H1 (cell line): ENCODE measurements around the gene AURKAIP1. TPM values are rescaled to one million over a fixed set of nuclear protein-coding genes. Genes with fewer than 3 reads are reported as not detected.

ENCODE experiments used
- CTCF ChIA-PET: fragments of 300-600 bp; sonication (Branson Sonifier 250); formaldehyde crosslinking; loops from one replicate; lab custom pipeline; 2021; ENCODE audit not compliant: partially characterized antibody; lab: Charles Lee
- POLR2A ChIA-PET: fragments of 300-600 bp; sonication (Branson Sonifier 250); formaldehyde crosslinking; loops from one replicate; lab custom pipeline; 2021; ENCODE audit warnings: inconsistent platforms; ENCODE audit not compliant: partially characterized antibody; lab: Charles Lee
- DNase-seq, 2 experiments: peaks; one replicate each; pipeline versions ENCODE4 v3.0.0 to v3.0.0-alpha.2; 2010 to 2022; ENCODE audit warnings: low spot score in 2 of 2, low read depth in 1 of 2, mixed read lengths in 1 of 2
- FAIRE-seq: peaks from 2 replicates; lab custom pipeline; 2011; peaks lifted over from hg19 to GRCh38; lab: Jason Lieb, UNC
- H2AFZ ChIP-seq: 2 replicates; pipeline ENCODE4 v1.8.1; 2012; ENCODE audit warnings: low read length, inconsistent platforms
- H2AK5ac ChIP-seq: 2 replicates; pipeline ENCODE4 v1.6.1; 2013; ENCODE audit warnings: low read depth, low read length
- H2BK120ac ChIP-seq: replicated peaks from 2 replicates; pipeline ENCODE3; 2013; ENCODE audit warnings: low read depth, low read length, inconsistent platforms
- H2BK12ac ChIP-seq: 2 replicates; pipeline ENCODE4 v1.6.1; 2013; ENCODE audit warnings: low read depth, low read length
- H2BK15ac ChIP-seq: 2 replicates; pipeline ENCODE4 v1.6.1; 2013; ENCODE audit warnings: low read length
- H2BK20ac ChIP-seq: 2 replicates; pipeline ENCODE4 v1.6.1; 2013; ENCODE audit warnings: low read length
- H2BK5ac ChIP-seq: 2 replicates; pipeline ENCODE4 v1.6.1; 2013; ENCODE audit warnings: low read depth, low read length
- H3K14ac ChIP-seq: 2 replicates; pipeline ENCODE4 v1.6.1; 2013; ENCODE audit warnings: inconsistent platforms; ENCODE audit not compliant: insufficient read length
- H3K18ac ChIP-seq: 2 replicates; pipeline ENCODE4 v1.6.1; 2013; ENCODE audit warnings: low read length; ENCODE audit errors: extremely low read depth
- H3K23ac ChIP-seq: 2 replicates; pipeline ENCODE4 v1.6.1; 2013; ENCODE audit warnings: inconsistent platforms; ENCODE audit not compliant: insufficient read length
- H3K23me2 ChIP-seq: 2 replicates; pipeline ENCODE4 v1.6.1; 2013; ENCODE audit warnings: low read depth, low read length
- H3K27ac ChIP-seq: 2 replicates; pipeline ENCODE4 v1.6.1; 2011; ENCODE audit warnings: low read depth, low read length, inconsistent platforms
- H3K27me3 ChIP-seq, 4 experiments: replicated peaks in 1 of 4; 1 replicate in 1 of 4; 2 replicates in 3 of 4; pipeline versions ENCODE4 v1.6.1 to v1.8.1; 2011 to 2013; ENCODE audit warnings: low read length in 3 of 4, mild to moderate bottlenecking in 3 of 4, inconsistent platforms in 2 of 4, mixed read lengths in 2 of 4, moderate library complexity in 1 of 4; ENCODE audit not compliant: control insufficient read depth in 3 of 4, insufficient read depth in 3 of 4; ENCODE audit errors: extremely low read depth in 1 of 4
- H3K36me3 ChIP-seq, 4 experiments: 2 replicates each; pipeline versions ENCODE4 v1.6.1 to v1.8.1; 2011 to 2013; ENCODE audit warnings: mild to moderate bottlenecking in 4 of 4, low read length in 3 of 4, moderate library complexity in 2 of 4, control low read depth in 1 of 4, inconsistent platforms in 1 of 4; ENCODE audit not compliant: insufficient read depth in 4 of 4, control insufficient read depth in 2 of 4
- H3K4ac ChIP-seq: replicated peaks from 2 replicates; pipeline ENCODE3; 2013; ENCODE audit warnings: low read length, low read depth, mixed read lengths, inconsistent platforms; ENCODE audit not compliant: insufficient read length
- H3K4me1 ChIP-seq, 4 experiments: replicated peaks in 1 of 4; 1 replicate in 1 of 4; 2 replicates in 3 of 4; pipeline versions ENCODE4 v1.6.1 to v1.8.1; 2011 to 2013; ENCODE audit warnings: low read length in 3 of 4, inconsistent platforms in 2 of 4, mixed read lengths in 1 of 4; ENCODE audit not compliant: insufficient read depth in 4 of 4, control insufficient read depth in 3 of 4
- H3K4me2 ChIP-seq, 2 experiments: 2 replicates each; pipeline versions ENCODE4 v1.6.1 to v1.8.1; 2011 to 2013; ENCODE audit warnings: low read depth in 2 of 2, low read length in 2 of 2, control low read depth in 1 of 2, inconsistent platforms in 1 of 2, mild to moderate bottlenecking in 1 of 2; ENCODE audit not compliant: insufficient read depth in 1 of 2
- H3K4me3 ChIP-seq, 4 experiments: fragments of 200-600, 300-600 bp in 1 of 4; sonication (generic), shearing (Covaris generic), sonication (Bioruptor Twin) in 1 of 4; 2 replicates each; pipeline versions ENCODE4 v1.5.1 to v1.8.1; 2011 to 2016; ENCODE audit warnings: low read length in 4 of 4, low read depth in 3 of 4, control low read depth in 2 of 4, inconsistent platforms in 2 of 4, mild to moderate bottlenecking in 2 of 4, mixed read lengths in 1 of 4, moderate library complexity in 1 of 4; ENCODE audit not compliant: insufficient read depth in 2 of 4; ENCODE audit errors: extremely low read depth in 1 of 4
- H3K56ac ChIP-seq: replicated peaks from 2 replicates; pipeline ENCODE3; 2013; ENCODE audit warnings: low read depth, mild to moderate bottlenecking, mixed read lengths, low read length, inconsistent platforms; ENCODE audit not compliant: insufficient read length
- H3K79me1 ChIP-seq: 2 replicates; pipeline ENCODE4 v1.6.1; 2013; ENCODE audit warnings: low read depth, low read length, control low read depth
- H3K79me2 ChIP-seq, 2 experiments: 2 replicates each; pipeline versions ENCODE4 v1.6.1 to v1.8.1; 2012 to 2013; ENCODE audit warnings: low read length in 2 of 2, mild to moderate bottlenecking in 2 of 2, inconsistent platforms in 1 of 2; ENCODE audit not compliant: insufficient read depth in 2 of 2, control insufficient read depth in 1 of 2
- H3K9ac ChIP-seq, 4 experiments: replicated peaks in 1 of 4; 1 replicate in 1 of 4; 2 replicates in 3 of 4; pipeline versions ENCODE4 v1.6.1 to v1.8.1; 2011 to 2013; ENCODE audit warnings: low read depth in 3 of 4, low read length in 3 of 4, control low read depth in 2 of 4, mild to moderate bottlenecking in 2 of 4, moderate library complexity in 2 of 4, inconsistent platforms in 1 of 4; ENCODE audit errors: extremely low read depth in 1 of 4
- H3K9me3 ChIP-seq, 2 experiments: 2 replicates each; pipeline versions ENCODE4 v1.6.1 to v1.8.1; 2012 to 2013; ENCODE audit warnings: mild to moderate bottlenecking in 2 of 2, moderate library complexity in 2 of 2, control low read depth in 1 of 2, inconsistent platforms in 1 of 2, low read depth in 1 of 2, low read length in 1 of 2, mixed read lengths in 1 of 2; ENCODE audit not compliant: insufficient read depth in 2 of 2
- H4K20me1 ChIP-seq, 2 experiments: replicated peaks in 1 of 2; 2 replicates each; pipeline versions ENCODE3 to v1.8.1; 2011 to 2013; ENCODE audit warnings: inconsistent platforms in 2 of 2, low read length in 2 of 2, mild to moderate bottlenecking in 1 of 2; ENCODE audit not compliant: insufficient read depth in 2 of 2, control insufficient read depth in 1 of 2
- H4K5ac ChIP-seq: 2 replicates; pipeline ENCODE4 v1.6.1; 2013; ENCODE audit warnings: low read length, low read depth, mixed read lengths, inconsistent platforms; ENCODE audit not compliant: insufficient read length
- H4K8ac ChIP-seq: 2 replicates; pipeline ENCODE4 v1.8.0; 2013; ENCODE audit warnings: mild to moderate bottlenecking, moderate library complexity, low read length, inconsistent platforms; ENCODE audit not compliant: insufficient read depth; ENCODE audit errors: extremely low read depth
- H4K91ac ChIP-seq: replicated peaks from 2 replicates; pipeline ENCODE3; 2013; ENCODE audit warnings: low read length, mixed read lengths, inconsistent platforms; ENCODE audit not compliant: insufficient read length
- BACH1 ChIP-seq: IDR thresholded peaks from 2 replicates; pipeline ENCODE4 v1.6.1; 2012; ENCODE audit warnings: low read length, improper control_type of control experiment
- CEBPB ChIP-seq: IDR thresholded peaks from 2 replicates; pipeline ENCODE4 v1.6.1; 2012; ENCODE audit warnings: low read depth, low read length
- MAFK ChIP-seq: IDR thresholded peaks from 2 replicates; pipeline ENCODE4 v1.6.1; 2012; ENCODE audit warnings: low read depth, mild to moderate bottlenecking, improper control_type of control experiment, low read length
- POLR2A ChIP-seq, 2 experiments: IDR thresholded peaks; 1 replicate in 1 of 2; 2 replicates in 1 of 2; pipeline ENCODE4 v1.6.1; 2011; ENCODE audit warnings: low read depth in 2 of 2, low read length in 2 of 2, mild to moderate bottlenecking in 2 of 2; ENCODE audit errors: control extremely low read depth in 1 of 2
- POU5F1 ChIP-seq: IDR thresholded peaks from 2 replicates; pipeline ENCODE4 v1.6.1; 2011; ENCODE audit warnings: low read depth, mild to moderate bottlenecking, low read length, moderate library complexity
- RBBP5 ChIP-seq: IDR thresholded peaks from 2 replicates; pipeline ENCODE4 v1.7.1; 2012; ENCODE audit warnings: low read depth, mild to moderate bottlenecking, inconsistent platforms, low read length, moderate library complexity, borderline replicate concordance
- SIN3A ChIP-seq, 2 experiments: IDR thresholded peaks in 1 of 2; conservative IDR thresholded peaks in 1 of 2; 2 replicates each; pipeline ENCODE4 v1.6.1; 2011 to 2012; ENCODE audit warnings: low read length in 2 of 2, improper control_type of control experiment in 1 of 2, low read depth in 1 of 2, mild to moderate bottlenecking in 1 of 2
- SIRT6 ChIP-seq: IDR thresholded peaks from one replicate; pipeline ENCODE4 v1.7.1; 2012; ENCODE audit warnings: low read length, inconsistent platforms
- SP1 ChIP-seq: IDR thresholded peaks from 2 replicates; pipeline ENCODE4 v1.6.1; 2011; ENCODE audit warnings: low read depth, low read length
- SP2 ChIP-seq: IDR thresholded peaks from 2 replicates; pipeline ENCODE4 v1.6.1; 2012; ENCODE audit warnings: mild to moderate bottlenecking, low read length, inconsistent platforms
- TBP ChIP-seq: IDR thresholded peaks from 2 replicates; pipeline ENCODE4 v1.6.1; 2011; ENCODE audit warnings: low read depth, low read length, improper control_type of control experiment
- WGBS, 2 experiments: shearing (Covaris generic) in 1 of 2; methylation state at CpG; one replicate each; pipeline versions ENCODE4 v1.1.6 to v1.1.7; 2013 to 2015; ENCODE audit warnings: low lambda C conversion rate in 2 of 2, mixed read lengths in 2 of 2, inconsistent platforms in 1 of 2, low coverage in 1 of 2, missing lambda C conversion rate in 1 of 2; ENCODE audit not compliant: insufficient replicate concordance in 2 of 2, insufficient coverage in 1 of 2, insufficient read length in 1 of 2; ENCODE audit errors: extremely low coverage in 1 of 2, missing lambda C conversion rate in 1 of 2; 5-methylcytosine and 5-hydroxymethylcytosine counted together
- polyA plus RNA-seq, 7 experiments: library from polyadenylated mRNA; depleted of rRNA in 3 of 7; stranded (reverse) in 5 of 7; unstranded in 2 of 7; fragments of >200 nt in 5 of 7; fragments of 200-250 nt in 2 of 7; gene quantifications; 1 replicate in 5 of 7; 2 replicates in 1 of 7; 4 replicates in 1 of 7; pipeline versions ENCODE4 v1.2.1 to v1.2.3, GENCODE V29; 2011 to 2013; ENCODE audit warnings: missing spikeins in 2 of 7, mixed read lengths in 2 of 7
- total RNA-seq: library from RNA; stranded (reverse); fragmentation: NEBNext Ultra II Directional; extraction: Animal tissue kit (Norgen Biotek cat#: 25700); gene quantifications from 2 replicates; pipeline ENCODE4 v1.2.1, GENCODE V29; 2021
- TF ChIP-seq, protein P1 (sequence below): IDR thresholded peaks from 2 replicates; pipeline ENCODE4 v1.6.1; 2012; ENCODE audit warnings: low read length, inconsistent platforms
- TF ChIP-seq, protein P2 (sequence below): IDR thresholded peaks from 2 replicates; pipeline ENCODE4 v1.6.1; 2012; ENCODE audit warnings: inconsistent platforms

AURKAIP1 gene
- total and polyA plus RNA-seq, 2 of the 8 experiments (the other 6 are each of a cell fraction or from before 2014, with no cell fraction given): 87.8 to 194 TPM

DNA sequence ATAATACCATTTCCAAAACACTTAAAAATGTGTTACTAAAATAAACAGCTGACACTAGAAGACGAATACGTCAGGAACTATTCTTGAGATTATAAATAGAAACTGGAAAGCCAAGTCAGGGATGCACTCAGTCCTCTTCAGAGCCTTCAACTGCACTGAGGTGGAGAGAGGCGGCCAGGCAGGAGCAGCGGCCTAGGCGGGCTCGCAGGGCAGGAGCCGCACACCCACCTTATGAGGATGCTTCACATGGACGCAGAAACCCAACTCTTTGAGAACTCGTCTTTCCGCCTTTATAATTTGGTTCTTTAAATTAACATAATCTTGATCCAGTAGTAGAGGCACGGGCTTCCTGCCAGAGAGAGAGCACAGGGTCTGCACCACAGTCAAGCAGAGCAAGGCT is 20.2 kb upstream of the AURKAIP1 start:
- Histone ChIP-seq H4K8ac (no peak overlapping the region), H3K4me1 (peaks cover 0 to 9% (median 7%) of the 10 kb centered on the region in 4 experiments; a peak in 6 of 7 replicates), H2BK120ac (no peak overlapping the region), H4K5ac (no peak overlapping the region), H3K27me3 (no peaks in the 10 kb centered on the region), H3K4ac (no peak overlapping the region), H3K9ac (no peak overlapping the region), H3K23me2 (peaks cover 13% of the 10 kb centered on the region), H3K56ac (no peak overlapping the region), H3K36me3 (peaks cover 44 to 72% (median 57%) of the 10 kb centered on the region in 4 experiments), H3K4me2 (no peak overlapping the region), H4K20me1 (peaks cover 6 to 17% of the 10 kb centered on the region in 2 experiments), H2BK20ac (no peak overlapping the region), H2BK12ac (no peak overlapping the region), H2BK15ac (no peak overlapping the region), H2BK5ac (no peak overlapping the region), H3K18ac (no peak overlapping the region), H3K14ac (no peak overlapping the region), H3K79me1 (peaks cover 13% of the 10 kb centered on the region), H3K9me3 (no peaks in the 10 kb centered on the region), H2AK5ac (no peak overlapping the region), H4K91ac (no peak overlapping the region), H3K79me2 (peaks cover 6 to 42% of the 10 kb centered on the region in 2 experiments; a peak in 3 of 4 replicates), H3K23ac (no peak overlapping the region), H3K4me3 (no peak overlapping the region), H2AFZ (no peak overlapping the region), H3K27ac (no peak overlapping the region)
- FAIRE-seq (no peak), DNase-seq (no peak)
- POLR2A ChIA-PET: interaction anchor here (0.7 to 33.4 kb wide), 7 partner anchors 1 to 284 kb away, joined by 3 to 719 read pairs (median 3); partner anchors contain the start of genes ANKRD65, AURKAIP1, CCNL2 and MRPL20
- CTCF ChIA-PET: interaction anchor here (0.6 to 2.9 kb wide), 4 partner anchors 9 to 123 kb away, joined by 3 to 7 read pairs (median 4); no protein-coding TSS in a partner anchor
- 98% methylated on average over 11 of the region's 11 CpGs; no CpG with 5 or more reads in 1 of the 2 experiments for WGBS, 2 experiments
- TF ChIP-seq, protein P1, sequence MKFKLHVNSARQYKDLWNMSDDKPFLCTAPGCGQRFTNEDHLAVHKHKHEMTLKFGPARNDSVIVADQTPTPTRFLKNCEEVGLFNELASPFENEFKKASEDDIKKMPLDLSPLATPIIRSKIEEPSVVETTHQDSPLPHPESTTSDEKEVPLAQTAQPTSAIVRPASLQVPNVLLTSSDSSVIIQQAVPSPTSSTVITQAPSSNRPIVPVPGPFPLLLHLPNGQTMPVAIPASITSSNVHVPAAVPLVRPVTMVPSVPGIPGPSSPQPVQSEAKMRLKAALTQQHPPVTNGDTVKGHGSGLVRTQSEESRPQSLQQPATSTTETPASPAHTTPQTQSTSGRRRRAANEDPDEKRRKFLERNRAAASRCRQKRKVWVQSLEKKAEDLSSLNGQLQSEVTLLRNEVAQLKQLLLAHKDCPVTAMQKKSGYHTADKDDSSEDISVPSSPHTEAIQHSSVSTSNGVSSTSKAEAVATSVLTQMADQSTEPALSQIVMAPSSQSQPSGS: no peak
- TF ChIP-seq, protein P2, sequence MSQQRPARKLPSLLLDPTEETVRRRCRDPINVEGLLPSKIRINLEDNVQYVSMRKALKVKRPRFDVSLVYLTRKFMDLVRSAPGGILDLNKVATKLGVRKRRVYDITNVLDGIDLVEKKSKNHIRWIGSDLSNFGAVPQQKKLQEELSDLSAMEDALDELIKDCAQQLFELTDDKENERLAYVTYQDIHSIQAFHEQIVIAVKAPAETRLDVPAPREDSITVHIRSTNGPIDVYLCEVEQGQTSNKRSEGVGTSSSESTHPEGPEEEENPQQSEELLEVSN: no peak
- TF ChIP-seq SIRT6 (no peak), MAFK (no peak), POLR2A (IDR thresholded peaks at IDR 0.05; ENCODE audit: control extremely low read depth in 1 of 2, low read depth in 2 of 2, low read length in 2 of 2) (no peak), POU5F1 (no peak), BACH1 (no peak), RBBP5 (no peak), SP2 (no peak), CEBPB (no peak), SIN3A (conservative IDR thresholded peaks at IDR 0.05 in 1 of 2, IDR thresholded peaks at IDR 0.05 in 1 of 2; ENCODE audit: low read depth in 1 of 2, low read length in 2 of 2) (no peak), TBP (no peak), SP1 (no peak)
